Non-pigmented ciliary epithelial cell (primary cell): Measurements from ENCODE around the gene C2CD4C.
"Not testable (repeated sequence)": the region's sequence is repeated elsewhere in the genome, so short reads cannot be mapped to it uniquely, and the experiment has no call there.

Experiments used
- DNase-seq: peaks from one replicate; pipeline ENCODE4 v3.0.0-alpha.2; 2010; ENCODE audit warnings: low read depth

C2CD4C gene

GRCh38 chr19:398719-399118, 10.2 kb downstream of the C2CD4C start:
- DNase-seq = no peak

- DNase-seq = no peak
Measured at GRCh38 chr19:397941-398706, 10.8 kb downstream of the C2CD4C start.

- no peak for DNase-seq
Measured at GRCh38 chr19:397321-397720, 11.6 kb downstream of the C2CD4C start.

- no peak for DNase-seq
Measured at GRCh38 chr19:395467-395866, 13.5 kb downstream of the C2CD4C start.

- not testable (repeated sequence) for DNase-seq
Measured at GRCh38 chr19:394857-395256, 14.1 kb downstream of the C2CD4C start.

- DNase-seq = not testable (repeated sequence)
Measured at GRCh38 chr19:393560-393959, 15.4 kb downstream of the C2CD4C start.

- no peak for DNase-seq
Measured at GRCh38 chr19:392375-392970, 16.5 kb downstream of the C2CD4C start.

GRCh38 chr19:391726-392374, 17.1 kb downstream of the C2CD4C start:
- no peak for DNase-seq

GRCh38 chr19:391207-391557, 17.8 kb downstream of the C2CD4C start:
- DNase-seq = no peak

- no peak for DNase-seq
Measured at GRCh38 chr19:390386-391206, 18.4 kb downstream of the C2CD4C start.

GRCh38 chr19:389935-390289, 19.0 kb downstream of the C2CD4C start:
- no peak for DNase-seq

- no peak for DNase-seq
Measured at GRCh38 chr19:389255-389934, 19.6 kb downstream of the C2CD4C start.

- no peak for DNase-seq
Measured at GRCh38 chr19:388691-389090, 20.3 kb downstream of the C2CD4C start.

GRCh38 chr19:387777-388176, 21.2 kb downstream of the C2CD4C start:
- no peak for DNase-seq

- not testable (repeated sequence) for DNase-seq
Measured at GRCh38 chr19:386632-387301, 22.2 kb downstream of the C2CD4C start.

GRCh38 chr19:386189-386588, 22.8 kb downstream of the C2CD4C start:
- DNase-seq = not testable (repeated sequence)

- no peak for DNase-seq
Measured at GRCh38 chr19:384799-385169, 24.2 kb downstream of the C2CD4C start.

GRCh38 chr19:383922-384798, 24.8 kb downstream of the C2CD4C start:
- DNase-seq = no peak

- DNase-seq = no peak
Measured at GRCh38 chr19:383040-383439, 25.9 kb downstream of the C2CD4C start.

- DNase-seq = peak; percentile 53
Measured at GRCh38 chr19:382578-382977, 26.4 kb downstream of the C2CD4C start.
